ENCODE results near the gene GPSM3.

DNA sequence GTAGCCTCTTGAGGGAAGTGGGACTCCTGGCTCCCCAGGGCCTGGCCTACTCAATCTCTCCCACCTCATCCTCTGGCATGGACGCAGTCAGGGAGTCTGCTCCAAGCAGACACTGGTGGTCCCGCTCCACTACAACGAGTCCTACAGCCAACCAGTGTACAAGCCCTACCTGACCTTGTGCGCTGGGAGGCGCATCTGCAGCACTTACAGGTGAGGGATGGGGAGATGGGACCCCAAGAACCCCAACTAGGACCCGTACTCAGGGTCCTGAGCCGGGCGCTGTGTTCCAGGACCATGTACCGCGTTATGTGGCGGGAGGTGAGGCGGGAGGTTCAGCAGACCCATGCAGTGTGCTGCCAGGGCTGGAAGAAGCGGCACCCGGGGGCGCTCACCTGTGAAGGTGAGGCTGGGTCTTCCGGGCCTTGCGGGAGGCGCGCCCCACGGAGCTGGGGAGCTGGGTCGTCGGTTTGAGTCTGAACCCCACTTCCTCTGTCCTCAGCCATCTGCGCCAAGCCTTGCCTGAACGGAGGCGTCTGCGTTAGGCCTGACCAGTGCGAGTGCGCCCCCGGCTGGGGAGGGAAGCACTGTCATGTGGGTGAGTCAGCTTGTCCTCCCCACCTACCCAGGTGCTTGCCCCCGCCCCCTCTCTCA lies 25.9 kb downstream of the GPSM3 start:
- TF ChIP-seq EZH2phosphoT487 (IDR thresholded peaks at IDR 0.05; ENCODE audit: insufficient read depth, low read depth) (no peak), EZH2 (IDR thresholded peaks at IDR 0.05; ENCODE audit: insufficient read depth, poor library complexity, severe bottlenecking) (no peak)

All from GM23248 (cell line).